H1 (cell line): ENCODE measurements around the gene TXNL4B.

Experiments used
- BRCA1 ChIP-seq: IDR thresholded peaks from 2 replicates; pipeline ENCODE4 v1.6.1; 2012; ENCODE audit warnings: low read depth, low read length, improper control_type of control experiment
- CBX5 ChIP-seq: fragments of 300-800, 300-1000 bp; sonication (generic); IDR thresholded peaks from 2 replicates; pipeline ENCODE4 v1.7.1; 2016; ENCODE audit warnings: antibody characterized with exemption, low read length, low read depth
- CTCF ChIP-seq, 3 experiments: IDR thresholded peaks; 1 replicate in 2 of 3; 2 replicates in 1 of 3; pipeline versions ENCODE4 v1.5.1 to v1.6.1; 2011; ENCODE audit warnings: low read length in 3 of 3, mild to moderate bottlenecking in 3 of 3, inconsistent platforms in 2 of 3, low read depth in 1 of 3, moderate library complexity in 1 of 3; ENCODE audit not compliant: insufficient read depth in 1 of 3; ENCODE audit errors: control extremely low read depth in 1 of 3
- GABPA ChIP-seq: IDR thresholded peaks from 2 replicates; pipeline ENCODE4 v1.6.1; 2011; ENCODE audit warnings: mild to moderate bottlenecking, low read length, moderate library complexity, borderline replicate concordance; ENCODE audit not compliant: insufficient read depth
- GTF2F1 ChIP-seq: IDR thresholded peaks from 2 replicates; pipeline ENCODE4 v1.6.1; 2012; ENCODE audit warnings: low read depth, low read length, improper control_type of control experiment, borderline replicate concordance
- HDAC6 ChIP-seq: IDR thresholded peaks from one replicate; pipeline ENCODE4 v1.7.1; 2012; ENCODE audit warnings: low read depth, mild to moderate bottlenecking, inconsistent platforms, low read length, moderate library complexity
- RFX5 ChIP-seq: IDR thresholded peaks from 2 replicates; pipeline ENCODE4 v1.6.1; 2011; ENCODE audit warnings: low read depth, low read length, improper control_type of control experiment, borderline replicate concordance

- TF ChIP-seq CTCF (IDR thresholded peaks at IDR 0.05; ENCODE audit: control extremely low read depth in 1 of 3, insufficient read depth in 1 of 3, low read depth in 1 of 3, low read length in 3 of 3) (no peak), GTF2F1 (no peak), HDAC6 (no peak), CBX5 (no peak), GABPA (no peak), RFX5 (no peak), BRCA1 (no peak)
These were observed 31.9 kb downstream of the TXNL4B start for GRCh38 chr16:72061564-72061963.
